ENCODE measurements around the gene DDX39B.

DNA sequence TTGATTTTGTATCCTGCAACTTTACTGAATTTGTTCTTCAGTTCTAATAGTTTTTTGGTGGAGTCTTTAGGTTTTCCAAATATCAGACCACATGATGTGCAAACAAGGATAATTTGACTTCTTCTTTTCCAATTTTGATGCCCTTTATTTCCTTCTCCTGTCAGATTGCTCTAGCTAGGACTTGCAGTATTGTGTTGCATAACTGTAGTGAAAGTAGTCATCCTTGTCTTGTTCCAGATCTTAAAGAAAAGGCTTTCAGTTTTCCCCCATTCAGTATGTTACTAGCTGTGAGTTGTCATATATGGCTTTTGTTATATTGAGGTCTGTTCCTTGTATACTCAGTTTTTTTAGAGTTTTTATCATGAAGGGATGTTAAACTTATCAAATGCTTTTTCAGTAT, 39.2 kb downstream of the DDX39B start:
- TF ChIP-seq, protein P1, sequence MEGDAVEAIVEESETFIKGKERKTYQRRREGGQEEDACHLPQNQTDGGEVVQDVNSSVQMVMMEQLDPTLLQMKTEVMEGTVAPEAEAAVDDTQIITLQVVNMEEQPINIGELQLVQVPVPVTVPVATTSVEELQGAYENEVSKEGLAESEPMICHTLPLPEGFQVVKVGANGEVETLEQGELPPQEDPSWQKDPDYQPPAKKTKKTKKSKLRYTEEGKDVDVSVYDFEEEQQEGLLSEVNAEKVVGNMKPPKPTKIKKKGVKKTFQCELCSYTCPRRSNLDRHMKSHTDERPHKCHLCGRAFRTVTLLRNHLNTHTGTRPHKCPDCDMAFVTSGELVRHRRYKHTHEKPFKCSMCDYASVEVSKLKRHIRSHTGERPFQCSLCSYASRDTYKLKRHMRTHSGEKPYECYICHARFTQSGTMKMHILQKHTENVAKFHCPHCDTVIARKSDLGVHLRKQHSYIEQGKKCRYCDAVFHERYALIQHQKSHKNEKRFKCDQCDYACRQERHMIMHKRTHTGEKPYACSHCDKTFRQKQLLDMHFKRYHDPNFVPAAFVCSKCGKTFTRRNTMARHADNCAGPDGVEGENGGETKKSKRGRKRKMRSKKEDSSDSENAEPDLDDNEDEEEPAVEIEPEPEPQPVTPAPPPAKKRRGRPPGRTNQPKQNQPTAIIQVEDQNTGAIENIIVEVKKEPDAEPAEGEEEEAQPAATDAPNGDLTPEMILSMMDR (IDR thresholded peaks at IDR 0.05; ENCODE audit: insufficient read depth, low read depth, low read length): no peak
- TF ChIP-seq EZH2 (IDR thresholded peaks at IDR 0.05; ENCODE audit: insufficient read depth, low read length): no peak

All from astrocyte (in vitro differentiated cells and primary cell).